HG03439 (cell line): ENCODE data around the gene RANBP1.

Experiments used
- ATAC-seq: cut with Tn5 transposase; IDR thresholded peaks from one replicate; pipeline ENCODE4 v1.9.1; 2021; ENCODE audit warnings: mild to moderate bottlenecking, moderate library complexity; ENCODE audit not compliant: unreplicated experiment

The RANBP1 gene

GRCh38 chr22:20135806-20136602, 20.1 kb downstream of the RANBP1 start:
- ATAC-seq, result no peak

GRCh38 chr22:20136603-20136873, 20.6 kb downstream of the RANBP1 start:
- ATAC-seq, result no peak

GRCh38 chr22:20137113-20137512, 21.2 kb downstream of the RANBP1 start:
- no peak for ATAC-seq

- ATAC-seq, result no peak
Measured at GRCh38 chr22:20137671-20138416, 21.9 kb downstream of the RANBP1 start.

- ATAC-seq, result no peak
Measured at GRCh38 chr22:20138417-20138738, 22.5 kb downstream of the RANBP1 start.

- no peak for ATAC-seq
Measured at GRCh38 chr22:20138868-20139267, 23.0 kb downstream of the RANBP1 start.

GRCh38 chr22:20139391-20140106, 23.6 kb downstream of the RANBP1 start:
- no peak for ATAC-seq

GRCh38 chr22:20140107-20140445, 24.2 kb downstream of the RANBP1 start:
- ATAC-seq, result no peak

GRCh38 chr22:20140521-20140964, 24.6 kb downstream of the RANBP1 start:
- no peak for ATAC-seq

GRCh38 chr22:20141186-20142077, 25.5 kb downstream of the RANBP1 start:
- no peak for ATAC-seq

GRCh38 chr22:20142711-20143621, 27.1 kb downstream of the RANBP1 start:
- ATAC-seq, result no peak

GRCh38 chr22:20143883-20144665, 28.2 kb downstream of the RANBP1 start:
- no peak for ATAC-seq

GRCh38 chr22:20145206-20145831, 29.4 kb downstream of the RANBP1 start:
- no peak for ATAC-seq

- ATAC-seq, result no peak
Measured at GRCh38 chr22:20145832-20146223, 29.9 kb downstream of the RANBP1 start.

GRCh38 chr22:20146777-20147176, 30.9 kb downstream of the RANBP1 start:
- no peak for ATAC-seq

- ATAC-seq, result no peak
Measured at GRCh38 chr22:20147237-20147988, 31.5 kb downstream of the RANBP1 start.

GRCh38 chr22:20148414-20148813, 32.5 kb downstream of the RANBP1 start:
- no peak for ATAC-seq
